ENCODE measurements around the gene LSM7. TPM values are rescaled to one million over a fixed set of nuclear protein-coding genes. Genes with fewer than 3 reads are reported as not detected.

The LSM7 gene
- total and polyA plus RNA-seq, 9 of the 15 experiments (the other 6 are each of a cell fraction or from before 2014, with no cell fraction given): 40.5 to 690 (median 265) TPM

DNA sequence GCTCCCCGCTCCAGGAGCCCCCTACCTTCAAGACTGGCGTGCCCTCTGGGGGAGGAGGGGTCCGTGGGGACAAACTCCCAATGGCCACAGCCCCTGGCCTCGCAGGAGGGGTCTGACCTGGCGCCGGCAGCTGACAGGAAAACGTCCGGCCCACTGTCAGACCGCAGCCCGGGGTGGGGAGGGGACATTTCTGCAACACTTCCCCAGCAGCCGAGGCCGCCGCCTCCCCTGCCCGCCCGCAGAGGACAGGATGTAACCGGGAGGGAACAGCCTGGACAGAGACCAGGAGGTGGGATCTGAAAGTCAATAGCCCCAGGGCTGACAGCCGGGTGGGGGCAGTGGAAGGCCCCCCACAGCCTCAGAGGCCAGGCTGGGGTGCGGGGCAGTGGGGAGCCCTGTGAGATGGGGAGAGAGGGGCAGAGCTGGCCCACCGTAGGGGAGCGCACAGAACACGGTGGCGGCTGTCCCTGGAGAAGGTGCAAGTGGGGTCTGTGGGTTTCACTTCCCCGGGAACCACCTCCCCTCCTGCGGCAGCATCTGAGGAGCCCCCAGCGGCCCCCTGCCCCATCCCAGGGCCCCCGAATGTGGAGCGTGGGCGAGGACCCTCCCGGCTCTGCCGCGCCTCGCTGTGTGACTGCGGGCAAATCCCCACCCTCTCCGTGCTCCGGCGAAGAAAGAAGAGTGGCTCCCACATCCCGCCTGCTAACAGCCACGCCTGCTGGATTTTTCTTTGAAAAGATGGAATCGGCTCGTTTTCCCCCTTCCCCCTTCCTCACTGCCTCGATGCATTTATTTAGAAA lies 46.1 kb downstream of the LSM7 start, which contains the start of gene PEAK3 (continued):
- TF ChIP-seq ZNF586 (CRISPR knock-in tag; conservative IDR thresholded peaks at IDR 0.05) (no peak), EP400 (IDR thresholded peaks at IDR 0.05) (no peak), ZSCAN32 (CRISPR knock-in tag; IDR thresholded peaks at IDR 0.05) (no peak), ZC3H4 (CRISPR knock-in tag; IDR thresholded peaks at IDR 0.05; ENCODE audit: borderline replicate concordance) (no peak), MAZ (CRISPR knock-in tag; conservative IDR thresholded peaks at IDR 0.05 in 1 of 2, IDR thresholded peaks at IDR 0.05 in 1 of 2) (peak; percentile 73 to 77), CXXC5 (CRISPR knock-in tag; IDR thresholded peaks at IDR 0.05) (no peak), POLR3G (IDR thresholded peaks at IDR 0.05; ENCODE audit: extremely low read depth, insufficient read length, insufficient replicate concordance) (no peak), PYGO2 (tag; IDR thresholded peaks at IDR 0.05) (no peak), ZEB2 (IDR thresholded peaks at IDR 0.05) (no peak), ZNF695 (CRISPR knock-in tag; IDR thresholded peaks at IDR 0.05) (no peak), NR4A1 (CRISPR knock-in tag; IDR thresholded peaks at IDR 0.05) (0 out of 2 replicates have a peak, but pooled peaks have one; percentile 25), NR4A1 (tag; IDR thresholded peaks at IDR 0.05) (no peak), CCAR2 (IDR thresholded peaks at IDR 0.05; ENCODE audit: low read depth, low read length) (no peak), ZNF146 (CRISPR knock-in tag; IDR thresholded peaks at IDR 0.05; ENCODE audit: unreplicated experiment) (no peak), FOXA3 (CRISPR knock-in tag; conservative IDR thresholded peaks at IDR 0.05 in 1 of 2, IDR thresholded peaks at IDR 0.05 in 1 of 2) (no peak), ZNF785 (CRISPR knock-in tag; IDR thresholded peaks at IDR 0.05) (no peak), ZFX (CRISPR knock-in tag; IDR thresholded peaks at IDR 0.05) (peak; percentile 66)
- TF ChIP-seq, protein P1, sequence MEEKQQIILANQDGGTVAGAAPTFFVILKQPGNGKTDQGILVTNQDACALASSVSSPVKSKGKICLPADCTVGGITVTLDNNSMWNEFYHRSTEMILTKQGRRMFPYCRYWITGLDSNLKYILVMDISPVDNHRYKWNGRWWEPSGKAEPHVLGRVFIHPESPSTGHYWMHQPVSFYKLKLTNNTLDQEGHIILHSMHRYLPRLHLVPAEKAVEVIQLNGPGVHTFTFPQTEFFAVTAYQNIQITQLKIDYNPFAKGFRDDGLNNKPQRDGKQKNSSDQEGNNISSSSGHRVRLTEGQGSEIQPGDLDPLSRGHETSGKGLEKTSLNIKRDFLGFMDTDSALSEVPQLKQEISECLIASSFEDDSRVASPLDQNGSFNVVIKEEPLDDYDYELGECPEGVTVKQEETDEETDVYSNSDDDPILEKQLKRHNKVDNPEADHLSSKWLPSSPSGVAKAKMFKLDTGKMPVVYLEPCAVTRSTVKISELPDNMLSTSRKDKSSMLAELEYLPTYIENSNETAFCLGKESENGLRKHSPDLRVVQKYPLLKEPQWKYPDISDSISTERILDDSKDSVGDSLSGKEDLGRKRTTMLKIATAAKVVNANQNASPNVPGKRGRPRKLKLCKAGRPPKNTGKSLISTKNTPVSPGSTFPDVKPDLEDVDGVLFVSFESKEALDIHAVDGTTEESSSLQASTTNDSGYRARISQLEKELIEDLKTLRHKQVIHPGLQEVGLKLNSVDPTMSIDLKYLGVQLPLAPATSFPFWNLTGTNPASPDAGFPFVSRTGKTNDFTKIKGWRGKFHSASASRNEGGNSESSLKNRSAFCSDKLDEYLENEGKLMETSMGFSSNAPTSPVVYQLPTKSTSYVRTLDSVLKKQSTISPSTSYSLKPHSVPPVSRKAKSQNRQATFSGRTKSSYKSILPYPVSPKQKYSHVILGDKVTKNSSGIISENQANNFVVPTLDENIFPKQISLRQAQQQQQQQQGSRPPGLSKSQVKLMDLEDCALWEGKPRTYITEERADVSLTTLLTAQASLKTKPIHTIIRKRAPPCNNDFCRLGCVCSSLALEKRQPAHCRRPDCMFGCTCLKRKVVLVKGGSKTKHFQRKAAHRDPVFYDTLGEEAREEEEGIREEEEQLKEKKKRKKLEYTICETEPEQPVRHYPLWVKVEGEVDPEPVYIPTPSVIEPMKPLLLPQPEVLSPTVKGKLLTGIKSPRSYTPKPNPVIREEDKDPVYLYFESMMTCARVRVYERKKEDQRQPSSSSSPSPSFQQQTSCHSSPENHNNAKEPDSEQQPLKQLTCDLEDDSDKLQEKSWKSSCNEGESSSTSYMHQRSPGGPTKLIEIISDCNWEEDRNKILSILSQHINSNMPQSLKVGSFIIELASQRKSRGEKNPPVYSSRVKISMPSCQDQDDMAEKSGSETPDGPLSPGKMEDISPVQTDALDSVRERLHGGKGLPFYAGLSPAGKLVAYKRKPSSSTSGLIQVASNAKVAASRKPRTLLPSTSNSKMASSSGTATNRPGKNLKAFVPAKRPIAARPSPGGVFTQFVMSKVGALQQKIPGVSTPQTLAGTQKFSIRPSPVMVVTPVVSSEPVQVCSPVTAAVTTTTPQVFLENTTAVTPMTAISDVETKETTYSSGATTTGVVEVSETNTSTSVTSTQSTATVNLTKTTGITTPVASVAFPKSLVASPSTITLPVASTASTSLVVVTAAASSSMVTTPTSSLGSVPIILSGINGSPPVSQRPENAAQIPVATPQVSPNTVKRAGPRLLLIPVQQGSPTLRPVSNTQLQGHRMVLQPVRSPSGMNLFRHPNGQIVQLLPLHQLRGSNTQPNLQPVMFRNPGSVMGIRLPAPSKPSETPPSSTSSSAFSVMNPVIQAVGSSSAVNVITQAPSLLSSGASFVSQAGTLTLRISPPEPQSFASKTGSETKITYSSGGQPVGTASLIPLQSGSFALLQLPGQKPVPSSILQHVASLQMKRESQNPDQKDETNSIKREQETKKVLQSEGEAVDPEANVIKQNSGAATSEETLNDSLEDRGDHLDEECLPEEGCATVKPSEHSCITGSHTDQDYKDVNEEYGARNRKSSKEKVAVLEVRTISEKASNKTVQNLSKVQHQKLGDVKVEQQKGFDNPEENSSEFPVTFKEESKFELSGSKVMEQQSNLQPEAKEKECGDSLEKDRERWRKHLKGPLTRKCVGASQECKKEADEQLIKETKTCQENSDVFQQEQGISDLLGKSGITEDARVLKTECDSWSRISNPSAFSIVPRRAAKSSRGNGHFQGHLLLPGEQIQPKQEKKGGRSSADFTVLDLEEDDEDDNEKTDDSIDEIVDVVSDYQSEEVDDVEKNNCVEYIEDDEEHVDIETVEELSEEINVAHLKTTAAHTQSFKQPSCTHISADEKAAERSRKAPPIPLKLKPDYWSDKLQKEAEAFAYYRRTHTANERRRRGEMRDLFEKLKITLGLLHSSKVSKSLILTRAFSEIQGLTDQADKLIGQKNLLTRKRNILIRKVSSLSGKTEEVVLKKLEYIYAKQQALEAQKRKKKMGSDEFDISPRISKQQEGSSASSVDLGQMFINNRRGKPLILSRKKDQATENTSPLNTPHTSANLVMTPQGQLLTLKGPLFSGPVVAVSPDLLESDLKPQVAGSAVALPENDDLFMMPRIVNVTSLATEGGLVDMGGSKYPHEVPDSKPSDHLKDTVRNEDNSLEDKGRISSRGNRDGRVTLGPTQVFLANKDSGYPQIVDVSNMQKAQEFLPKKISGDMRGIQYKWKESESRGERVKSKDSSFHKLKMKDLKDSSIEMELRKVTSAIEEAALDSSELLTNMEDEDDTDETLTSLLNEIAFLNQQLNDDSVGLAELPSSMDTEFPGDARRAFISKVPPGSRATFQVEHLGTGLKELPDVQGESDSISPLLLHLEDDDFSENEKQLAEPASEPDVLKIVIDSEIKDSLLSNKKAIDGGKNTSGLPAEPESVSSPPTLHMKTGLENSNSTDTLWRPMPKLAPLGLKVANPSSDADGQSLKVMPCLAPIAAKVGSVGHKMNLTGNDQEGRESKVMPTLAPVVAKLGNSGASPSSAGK (IDR thresholded peaks at IDR 0.05): no peak

Data from K562 (cell line).